MCF 10A (cell line): ENCODE data around the gene TLCD4. TPM values are rescaled to one million over a fixed set of nuclear protein-coding genes. Genes with fewer than 3 reads are reported as not detected.
A peak's percentile ranks its signal among the peaks of the same experiment; 100 is the strongest.

ENCODE experiments used
- BruUV-seq: library from RNA; stranded (reverse); fragments of 400-500 nt; replicated peaks from 2 replicates; lab custom pipeline; 2021; lab: Mats Ljungman, UMichigan
- CTCF ChIA-PET: fragments of 300-600 bp; sonication (Branson Sonifier 250); formaldehyde crosslinking; extraction: SDS; loops from one replicate; lab custom pipeline; 2021; ENCODE audit warnings: antibody characterized with exemption, inconsistent platforms; lab: Yijun Ruan, JAX
- POLR2A ChIA-PET: fragments of 300-600, 350-650 bp; sonication (Branson Sonifier 250); formaldehyde crosslinking; extraction: SDS; loops from one replicate; lab custom pipeline; 2020; ENCODE audit warnings: antibody characterized with exemption, inconsistent platforms; lab: Yijun Ruan, JAX
- DNase-seq: peaks from one replicate; pipeline ENCODE4 v3.0.0-alpha.2; 2018; ENCODE audit not compliant: unreplicated experiment
- H3K27ac Mint-ChIP-seq: one replicate; pipeline ENCODE4 v1.8.0; 2022; ENCODE audit warnings: mild to moderate bottlenecking, low read depth, mixed read lengths; ENCODE audit not compliant: unreplicated experiment
- H3K27me3 Mint-ChIP-seq: one replicate; pipeline ENCODE4 v1.8.0; 2022; ENCODE audit warnings: mixed read lengths; ENCODE audit not compliant: insufficient read depth, unreplicated experiment
- H3K36me3 Mint-ChIP-seq: one replicate; pipeline ENCODE4 v1.8.0; 2022; ENCODE audit warnings: mild to moderate bottlenecking, moderate library complexity, mixed read lengths; ENCODE audit not compliant: insufficient read depth, unreplicated experiment
- H3K4me1 Mint-ChIP-seq: one replicate; pipeline ENCODE4 v1.8.0; 2022; ENCODE audit warnings: mixed read lengths; ENCODE audit not compliant: insufficient read depth, unreplicated experiment
- H3K4me3 Mint-ChIP-seq: one replicate; pipeline ENCODE4 v1.8.0; 2022; ENCODE audit warnings: mild to moderate bottlenecking, moderate library complexity, mixed read lengths; ENCODE audit not compliant: unreplicated experiment
- H3K9me3 Mint-ChIP-seq: one replicate; pipeline ENCODE4 v1.8.0; 2022; ENCODE audit warnings: mixed read lengths; ENCODE audit not compliant: unreplicated experiment
- intact Hi-C: fragments of 100-400 bp; cut with micrococcal nuclease; formaldehyde crosslinking; loops from 2 replicates; pipeline ENCODE4 v1.14.1; 2022
- total RNA-seq: library from RNA; stranded (reverse); gene quantifications from 2 replicates; pipeline ENCODE4 v1.2.3, GENCODE V29; 2022
- TF ChIP-seq, protein P1 (sequence below): fragments of 200-600 bp; IDR thresholded peaks from one replicate; pipeline ENCODE4 v1.8.0; 2022; ENCODE audit warnings: antibody characterized with exemption, mild to moderate bottlenecking; ENCODE audit not compliant: unreplicated experiment

TLCD4 gene
- total RNA-seq, 1 experiment from 2014 or later = 1.9 TPM

DNA sequence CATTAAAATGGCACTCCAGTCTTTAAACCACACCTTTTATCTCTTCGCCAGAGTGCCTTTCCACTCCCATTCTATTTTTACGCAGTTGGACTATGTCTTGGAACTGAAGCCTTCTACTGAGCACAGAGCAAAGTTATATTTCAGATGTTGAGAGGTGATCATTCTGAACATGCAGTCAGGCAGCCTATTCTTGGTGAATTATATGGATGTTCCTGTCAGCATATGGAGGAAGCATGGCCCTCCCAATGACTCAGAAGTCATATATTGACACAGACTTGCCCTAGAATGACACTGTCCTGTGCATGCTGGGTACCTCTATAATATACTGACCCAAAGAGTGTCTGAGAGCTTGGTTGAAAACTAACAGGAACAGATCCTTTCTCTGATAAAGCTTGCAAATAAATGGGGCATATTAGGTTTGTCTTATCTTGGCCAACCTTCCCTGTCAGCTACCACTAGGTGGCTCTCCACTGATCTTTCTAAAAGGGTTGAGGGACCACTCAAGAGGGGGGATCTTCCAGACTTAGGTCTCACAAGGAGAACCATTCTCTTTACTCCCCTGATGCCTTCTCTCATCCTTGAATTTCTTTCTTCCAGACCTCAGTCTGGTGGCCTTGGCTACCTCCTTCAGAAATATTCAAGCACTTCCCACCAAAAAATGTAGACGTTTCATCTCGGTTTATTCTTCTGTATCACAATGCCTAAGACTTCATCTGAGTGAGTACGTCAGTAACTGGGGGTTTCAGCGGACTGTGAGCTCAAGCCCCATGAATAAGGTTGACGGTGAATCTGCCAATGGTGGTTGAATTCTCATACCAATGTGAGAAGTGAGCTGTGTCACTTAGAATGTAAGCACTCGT, 32.6 kb upstream of the TLCD4 start:
- CTCF ChIA-PET = interaction anchor here (0.6 to 3.6 kb wide), 27 partner anchors 10 to 609 kb away, joined by 3 to 49 read pairs (median 4); partner anchors contain the start of genes ALG14, RWDD3 and TLCD4
- POLR2A ChIA-PET = interaction anchor here (0.6 to 3.6 kb wide), 5 partner anchors 11 to 149 kb away, joined by 3 to 18 read pairs (median 5); partner anchors contain the start of genes ALG14 and RWDD3
- intact Hi-C loops = loop anchor here (1.0 kb wide), 1 partner anchor 150 kb away; the partner anchor contains the start of gene RWDD3
- no peak overlapping the region for H3K27ac Mint-ChIP-seq
- no peaks in the 10 kb centered on the region for H3K36me3 Mint-ChIP-seq
- DNase-seq = peak; percentile 44
- TF ChIP-seq, protein P1, sequence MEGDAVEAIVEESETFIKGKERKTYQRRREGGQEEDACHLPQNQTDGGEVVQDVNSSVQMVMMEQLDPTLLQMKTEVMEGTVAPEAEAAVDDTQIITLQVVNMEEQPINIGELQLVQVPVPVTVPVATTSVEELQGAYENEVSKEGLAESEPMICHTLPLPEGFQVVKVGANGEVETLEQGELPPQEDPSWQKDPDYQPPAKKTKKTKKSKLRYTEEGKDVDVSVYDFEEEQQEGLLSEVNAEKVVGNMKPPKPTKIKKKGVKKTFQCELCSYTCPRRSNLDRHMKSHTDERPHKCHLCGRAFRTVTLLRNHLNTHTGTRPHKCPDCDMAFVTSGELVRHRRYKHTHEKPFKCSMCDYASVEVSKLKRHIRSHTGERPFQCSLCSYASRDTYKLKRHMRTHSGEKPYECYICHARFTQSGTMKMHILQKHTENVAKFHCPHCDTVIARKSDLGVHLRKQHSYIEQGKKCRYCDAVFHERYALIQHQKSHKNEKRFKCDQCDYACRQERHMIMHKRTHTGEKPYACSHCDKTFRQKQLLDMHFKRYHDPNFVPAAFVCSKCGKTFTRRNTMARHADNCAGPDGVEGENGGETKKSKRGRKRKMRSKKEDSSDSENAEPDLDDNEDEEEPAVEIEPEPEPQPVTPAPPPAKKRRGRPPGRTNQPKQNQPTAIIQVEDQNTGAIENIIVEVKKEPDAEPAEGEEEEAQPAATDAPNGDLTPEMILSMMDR = peak; percentile 66
- BruUV-seq = no TSS peak
- no peaks in the 10 kb centered on the region for H3K9me3 Mint-ChIP-seq
- no peaks in the 10 kb centered on the region for H3K4me1 Mint-ChIP-seq
- H3K4me3 Mint-ChIP-seq = no peak overlapping the region
- H3K27me3 Mint-ChIP-seq = no peaks in the 10 kb centered on the region

- TF ChIP-seq, protein P1 = no peak
- DNase-seq = no peak
- no TSS peak for BruUV-seq
- Mint-ChIP-seq H3K27ac (no peak overlapping the region), H3K27me3 (no peaks in the 10 kb centered on the region), H3K4me1 (no peaks in the 10 kb centered on the region), H3K36me3 (no peaks in the 10 kb centered on the region), H3K4me3 (no peak overlapping the region), H3K9me3 (no peaks in the 10 kb centered on the region)
- intact Hi-C loops = no loop called here
- ChIA-PET POLR2A (interaction anchor here (0.6 to 3.6 kb wide), 2 partner anchors 12 to 149 kb away, joined by 7 to 18 read pairs; partner anchors contain the start of genes ALG14 and RWDD3), CTCF (interaction anchor here (0.6 to 3.6 kb wide), 17 partner anchors 11 to 651 kb away, joined by 3 to 49 read pairs (median 4); partner anchors contain the start of genes ALG14, RWDD3 and TLCD4)
These were observed 31.8 kb upstream of the TLCD4 start for GRCh38 chr1:95085376-95085775.

DNA sequence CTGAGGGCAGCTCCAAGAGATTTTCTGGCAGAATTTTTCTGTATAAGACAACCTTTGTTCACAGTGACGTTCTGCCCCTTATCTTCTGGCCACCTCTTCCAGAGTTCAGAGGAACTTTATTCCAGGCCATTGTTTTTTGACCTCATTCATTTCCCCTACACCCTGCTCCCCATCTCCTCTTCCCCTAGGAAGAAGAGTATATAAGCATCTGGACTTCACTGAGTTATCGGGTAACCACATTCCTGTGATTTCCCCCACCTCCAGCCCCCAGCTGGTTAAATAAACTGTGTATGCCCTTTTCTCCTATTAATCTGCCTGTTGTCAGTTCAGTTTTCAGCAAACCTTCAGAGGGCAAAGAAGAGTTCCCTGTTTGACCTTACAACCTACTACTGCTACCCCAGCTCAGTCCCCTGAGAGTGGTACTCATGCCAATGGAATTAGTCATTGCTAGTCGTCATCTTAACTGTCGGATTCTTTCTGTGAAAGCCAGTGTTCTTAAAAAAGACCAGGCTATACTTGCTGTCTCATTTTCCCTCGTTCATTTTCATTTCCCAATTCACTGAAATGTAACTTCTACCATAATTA, 30.1 kb upstream of the TLCD4 start:
- Mint-ChIP-seq H3K27me3 (no peaks in the 10 kb centered on the region), H3K4me1 (no peaks in the 10 kb centered on the region), H3K27ac (peak overlapping the region; percentile 19), H3K4me3 (no peak overlapping the region), H3K36me3 (no peaks in the 10 kb centered on the region), H3K9me3 (no peaks in the 10 kb centered on the region)
- TF ChIP-seq, protein P1 = no peak
- ChIA-PET CTCF (interaction anchor here (0.5 to 1.2 kb wide), 3 partner anchors 12 to 49 kb away, joined by 3 to 4 read pairs (median 3); no protein-coding TSS in a partner anchor), POLR2A (interaction anchor here (1.0 to 1.3 kb wide), 2 partner anchors 10 to 147 kb away, joined by 6 read pairs; partner anchors contain the start of gene RWDD3)
- DNase-seq = peak; percentile 67
- intact Hi-C loops = no loop called here
- BruUV-seq = no TSS peak

DNA sequence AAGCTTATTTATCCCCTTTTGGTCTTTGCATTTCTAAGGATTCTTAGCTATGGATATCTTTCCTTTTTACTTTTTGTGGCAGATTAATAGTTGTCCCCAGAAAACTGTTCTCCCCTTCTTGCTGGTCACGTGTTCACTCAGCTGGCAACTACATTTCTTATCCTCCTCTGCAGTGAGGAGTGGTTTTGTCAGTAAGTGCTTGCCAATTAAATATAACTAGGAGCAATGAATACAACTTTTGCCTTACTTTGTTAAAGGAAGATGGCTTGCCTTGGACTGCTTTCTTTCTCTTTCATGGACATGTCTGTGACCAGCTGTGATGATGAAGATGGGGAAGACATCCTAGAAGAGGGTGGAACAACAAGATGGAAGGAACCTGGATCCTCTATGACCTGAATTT, 28.9 kb upstream of the TLCD4 start:
- ChIA-PET POLR2A (interaction anchor here (0.6 to 1.8 kb wide), 5 partner anchors 9 to 146 kb away, joined by 3 to 7 read pairs (median 6); partner anchors contain the start of genes ALG14 and RWDD3), CTCF (interaction anchor here (0.8 to 1.3 kb wide), 3 partner anchors 15 to 145 kb away, joined by 4 to 5 read pairs (median 4); partner anchors contain the start of gene RWDD3)
- DNase-seq = no peak
- H3K4me3 Mint-ChIP-seq = no peak overlapping the region
- H3K36me3 Mint-ChIP-seq = no peaks in the 10 kb centered on the region
- no TSS peak for BruUV-seq
- TF ChIP-seq, protein P1 = no peak
- intact Hi-C loops = no loop called here
- no peak overlapping the region for H3K27ac Mint-ChIP-seq
- no peaks in the 10 kb centered on the region for H3K27me3 Mint-ChIP-seq
- H3K4me1 Mint-ChIP-seq = no peaks in the 10 kb centered on the region
- H3K9me3 Mint-ChIP-seq = no peaks in the 10 kb centered on the region
